Right hindlimb (tissue), 1 donor: ENCODE results near the gene ZNF365.

Experiments
- DNase-seq: peaks from one replicate; pipeline ENCODE4 v3.0.0-alpha.2; 2018

Gene ZNF365

DNA sequence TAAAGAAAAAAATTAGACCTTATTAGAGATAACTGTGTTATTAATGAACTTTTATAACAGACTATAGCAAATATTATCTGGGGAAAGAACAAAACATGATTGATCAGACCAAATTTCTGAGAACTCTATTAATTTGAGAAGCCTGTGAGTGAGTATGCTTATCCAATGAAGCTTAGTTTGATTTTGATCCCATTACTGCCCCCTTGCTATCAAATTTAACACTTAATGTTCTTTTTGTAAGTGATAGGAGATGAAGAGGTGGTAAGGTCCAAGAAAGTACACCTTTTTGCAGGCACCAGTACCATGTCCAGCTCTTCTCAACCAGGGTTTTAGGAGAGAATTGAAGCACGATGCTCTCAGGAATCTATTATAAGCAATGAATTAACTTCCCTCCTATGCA, 49.9 kb downstream of the ZNF365 start:
- DNase-seq, result no peak

DNA sequence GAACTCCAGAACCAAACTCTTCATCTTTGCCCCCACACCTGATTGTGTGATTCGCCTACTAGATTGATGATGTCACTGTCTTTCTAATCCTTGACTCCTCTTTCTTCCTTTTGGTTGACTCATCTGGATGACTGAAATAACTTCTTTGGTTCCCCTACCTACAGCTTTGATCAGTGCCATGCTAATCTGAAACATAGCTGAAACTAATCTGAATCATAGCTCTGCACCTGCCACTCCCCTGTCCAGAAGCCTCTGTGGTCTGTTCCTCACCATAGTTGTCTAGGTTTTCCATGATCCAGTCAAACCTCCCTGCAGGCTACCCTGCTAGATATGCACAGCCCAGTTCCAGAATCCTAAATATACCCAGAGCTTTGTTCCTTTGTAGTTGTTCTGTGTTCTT, 51.9 kb downstream of the ZNF365 start:
- no peak for DNase-seq

DNA sequence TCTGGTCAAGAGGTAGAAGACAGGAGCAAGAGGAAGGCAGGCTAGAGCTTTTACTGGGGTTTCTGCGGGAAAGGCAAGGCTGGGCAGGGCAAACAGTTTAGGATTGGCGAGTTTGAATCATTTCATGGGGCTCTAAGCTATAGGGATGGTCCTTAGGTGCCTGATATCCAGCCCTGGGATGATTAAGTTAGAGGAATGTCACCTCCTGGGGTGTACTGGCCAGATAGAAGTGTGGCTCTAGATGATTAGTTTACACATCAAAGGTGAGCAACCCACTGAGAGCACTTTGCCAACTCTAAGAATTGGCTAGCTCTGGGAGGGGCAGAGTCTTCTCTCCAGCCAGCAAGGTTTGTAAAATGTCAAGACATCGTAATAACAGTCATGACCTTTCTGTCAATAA, 52.4 kb downstream of the ZNF365 start:
- no peak for DNase-seq

GRCh38 chr10:62430881-62431280, 56.7 kb downstream of the ZNF365 start:
- no peak for DNase-seq

DNA sequence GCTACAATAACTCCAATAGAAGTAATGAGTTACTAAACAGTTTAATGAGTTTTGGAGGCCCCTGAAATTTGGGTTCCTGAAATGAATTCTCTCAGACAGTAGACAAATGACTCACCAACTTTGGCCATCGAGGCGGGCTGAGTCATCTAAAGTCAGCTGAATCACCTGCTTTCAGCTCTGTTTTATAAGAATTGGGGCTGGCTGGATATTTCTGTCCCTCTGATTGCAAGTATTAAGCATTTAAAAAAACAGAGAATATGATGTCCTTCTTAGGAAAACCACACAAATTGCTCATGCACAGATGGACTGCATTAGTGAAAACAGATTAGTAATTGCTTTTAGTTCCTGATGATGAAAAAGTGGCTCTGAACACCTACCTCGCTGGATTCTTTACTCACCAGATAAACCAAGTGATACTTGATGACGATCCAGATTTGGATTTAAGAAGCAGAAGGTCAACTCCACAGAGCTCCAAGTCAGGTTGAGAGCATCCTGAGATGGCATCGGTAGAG, 59.1 kb downstream of the ZNF365 start:
- DNase-seq, result no peak

- DNase-seq, result no peak
These were observed 59.7 kb downstream of the ZNF365 start for GRCh38 chr10:62433901-62434300.

GRCh38 chr10:62437696-62438095, 63.5 kb downstream of the ZNF365 start:
- DNase-seq, result no peak

GRCh38 chr10:62442006-62442405, 67.8 kb downstream of the ZNF365 start:
- no peak for DNase-seq

DNA sequence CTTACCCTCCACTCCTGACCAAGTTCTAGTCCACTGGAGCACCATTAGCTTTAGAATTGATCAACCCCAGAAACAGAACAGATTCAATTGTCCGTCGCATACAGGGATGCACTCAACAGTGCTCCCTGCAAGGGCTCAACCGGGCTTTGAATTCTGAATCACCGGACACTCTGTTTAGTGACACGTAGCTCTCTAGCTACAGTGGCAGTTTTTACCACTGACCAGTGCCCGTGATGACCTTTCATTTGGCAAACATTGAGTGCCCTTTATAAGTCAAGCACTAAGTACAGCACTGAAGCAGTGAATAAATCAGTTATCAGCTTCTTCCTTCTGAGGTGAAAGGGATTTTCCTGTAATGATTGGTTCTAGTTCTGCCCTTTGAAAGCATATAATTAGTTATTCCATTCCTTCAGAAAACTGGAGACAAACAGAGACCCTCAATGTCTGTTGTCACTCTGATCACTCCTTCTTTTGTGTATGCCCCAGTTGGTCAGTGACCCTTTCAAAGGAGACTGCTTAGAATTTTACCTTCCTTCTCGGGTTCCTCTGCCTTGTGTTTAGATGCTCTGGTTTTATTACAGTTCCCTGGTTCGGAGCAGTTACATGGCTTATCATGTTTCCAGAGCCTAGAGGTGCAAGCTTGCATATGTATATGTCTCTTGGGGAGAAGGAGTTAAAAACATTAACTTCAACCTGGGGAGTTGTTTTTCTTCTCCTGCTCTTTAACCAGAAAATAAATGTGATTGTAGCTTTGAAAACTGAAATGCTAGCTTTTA, 68.9 kb downstream of the ZNF365 start:
- no peak for DNase-seq

DNA sequence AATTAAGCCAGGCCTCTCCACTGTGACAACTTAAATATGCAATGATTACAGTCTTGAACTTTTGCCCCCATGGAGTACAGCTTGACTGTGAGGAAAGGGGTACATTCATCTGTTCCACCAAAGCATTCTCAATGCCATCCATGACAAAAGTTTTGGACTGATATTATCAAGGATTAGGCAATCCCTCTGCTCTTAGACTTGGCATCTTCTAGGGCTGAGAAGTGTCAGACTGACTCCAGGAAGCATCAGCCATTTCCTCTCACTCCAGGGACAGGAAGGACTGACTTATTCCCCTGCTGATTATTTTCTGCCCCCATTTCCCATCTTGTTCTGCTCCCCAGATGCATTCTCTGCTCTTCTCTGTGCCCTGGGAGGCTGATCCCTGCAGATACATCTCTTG, 69.7 kb downstream of the ZNF365 start:
- DNase-seq, result no peak

GRCh38 chr10:62446627-62447026, 72.5 kb downstream of the ZNF365 start:
- no peak for DNase-seq

DNA sequence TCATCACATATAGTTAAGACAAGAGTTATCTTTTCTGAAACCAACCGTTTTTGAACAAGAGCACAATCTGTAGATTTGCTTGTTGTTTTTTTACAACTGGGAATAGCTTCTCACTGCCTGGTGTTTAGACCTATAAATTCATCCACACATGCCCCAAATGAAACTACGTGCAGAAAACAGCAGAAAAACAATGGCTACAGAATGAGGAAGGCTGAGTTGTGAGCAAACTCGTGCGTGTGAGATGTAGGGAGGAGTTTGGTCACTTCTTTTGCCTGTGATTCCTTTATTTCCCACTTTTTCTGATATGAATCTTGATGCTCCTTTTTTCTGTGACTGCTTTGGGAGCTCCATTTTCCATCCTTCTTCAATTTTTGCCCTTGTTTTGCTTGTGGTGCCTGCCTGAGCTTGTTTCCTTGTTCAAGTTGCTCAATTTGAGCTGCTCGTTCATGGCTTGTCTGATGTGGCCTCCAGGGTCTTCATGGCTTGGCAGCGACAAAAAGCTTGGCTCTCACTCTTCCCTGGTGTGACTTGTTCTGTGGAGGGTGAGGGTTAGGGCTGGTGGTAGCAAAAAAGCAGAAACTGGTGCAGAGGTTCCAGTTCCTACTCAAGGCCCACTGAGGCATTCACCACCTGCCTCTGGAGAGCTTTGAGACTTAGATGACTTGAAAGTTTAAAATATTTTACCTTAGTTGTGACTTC, 76.9 kb downstream of the ZNF365 start:
- DNase-seq, result no peak

DNA sequence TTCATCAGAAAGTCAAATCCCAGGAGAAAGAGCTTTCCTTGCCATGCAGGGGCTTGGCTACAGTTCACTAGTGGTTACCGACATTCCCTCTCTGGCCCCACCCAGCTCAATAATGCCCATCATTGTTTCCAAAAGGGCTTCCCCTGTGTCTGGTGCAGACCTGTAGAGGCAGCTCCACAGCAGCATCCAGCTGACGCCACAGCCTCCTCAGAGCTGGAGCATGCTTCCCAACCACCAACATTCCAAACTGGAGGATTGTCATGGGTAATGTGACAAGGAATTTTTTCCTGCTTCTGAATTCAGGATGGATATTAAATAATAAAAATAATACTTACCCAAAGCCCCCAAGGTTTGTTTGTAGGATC, 77.4 kb downstream of the ZNF365 start:
- no peak for DNase-seq
